Stimulated activated CD4-positive, alpha-beta T cell treated with anti-CD3 and anti-CD28 coated beads, Interleukin-1b, Interleukin-23, amount 100 ng/mL, for 1 hour (primary cell): Measurements from ENCODE around the gene CENPK.
"Not testable (repeated sequence)": the region's sequence is repeated elsewhere in the genome, so short reads cannot be mapped to it uniquely, and the experiment has no call there.

Experiments used
- DNase-seq, 2 donors: peaks; one replicate each; pipeline ENCODE4 v3.0.0-alpha.2; 2020; ENCODE audit warnings: low read depth in 2 of 2

CENPK gene

GRCh38 chr5:65506961-65507360 is 56.0 kb downstream of the CENPK start:
- DNase-seq = no peak

- no peak for DNase-seq
These were observed 73.8 kb downstream of the CENPK start for GRCh38 chr5:65489119-65489518.

GRCh38 chr5:65488038-65488687 is 74.8 kb downstream of the CENPK start:
- DNase-seq = not testable (repeated sequence)

GRCh38 chr5:65486803-65487202 is 76.2 kb downstream of the CENPK start:
- not testable (repeated sequence) for DNase-seq

- no peak for DNase-seq
These were observed 77.6 kb downstream of the CENPK start for GRCh38 chr5:65485405-65485804.

GRCh38 chr5:65483546-65484346 is 79.2 kb downstream of the CENPK start:
- DNase-seq = no peak

GRCh38 chr5:65482736-65483545 is 80.0 kb downstream of the CENPK start:
- no peak for DNase-seq

GRCh38 chr5:65482296-65482735 is 80.7 kb downstream of the CENPK start:
- no peak for DNase-seq

- peak; percentile 27 to 52 for DNase-seq
These were observed 81.2 kb downstream of the CENPK start, which contains the start of gene ADAMTS6 for GRCh38 chr5:65481635-65482295. Gene ADAMTS6, minus strand, starts transcription at chr5:65481920. Its CDS starts 8,247 bp downstream, at chr5:65473673.

- DNase-seq = no peak
These were observed 81.8 kb downstream of the CENPK start for GRCh38 chr5:65481171-65481581.

GRCh38 chr5:65480306-65480865 is 82.6 kb downstream of the CENPK start:
- DNase-seq = no peak

GRCh38 chr5:65479527-65479926 is 83.4 kb downstream of the CENPK start:
- no peak for DNase-seq

- DNase-seq = no peak
These were observed 84.6 kb downstream of the CENPK start for GRCh38 chr5:65478336-65478735.

GRCh38 chr5:65475895-65476294 is 87.1 kb downstream of the CENPK start:
- no peak for DNase-seq

GRCh38 chr5:65475336-65475735 is 87.6 kb downstream of the CENPK start:
- DNase-seq = no peak

GRCh38 chr5:65474130-65474711 is 88.7 kb downstream of the CENPK start:
- no peak for DNase-seq

GRCh38 chr5:65468633-65469032 is 94.3 kb downstream of the CENPK start:
- no peak for DNase-seq
